ENCODE data around the gene AKAP8.
"Not testable (repeated sequence)": the region's sequence is repeated elsewhere in the genome, so short reads cannot be mapped to it uniquely, and the experiment has no call there.

The AKAP8 gene

DNA sequence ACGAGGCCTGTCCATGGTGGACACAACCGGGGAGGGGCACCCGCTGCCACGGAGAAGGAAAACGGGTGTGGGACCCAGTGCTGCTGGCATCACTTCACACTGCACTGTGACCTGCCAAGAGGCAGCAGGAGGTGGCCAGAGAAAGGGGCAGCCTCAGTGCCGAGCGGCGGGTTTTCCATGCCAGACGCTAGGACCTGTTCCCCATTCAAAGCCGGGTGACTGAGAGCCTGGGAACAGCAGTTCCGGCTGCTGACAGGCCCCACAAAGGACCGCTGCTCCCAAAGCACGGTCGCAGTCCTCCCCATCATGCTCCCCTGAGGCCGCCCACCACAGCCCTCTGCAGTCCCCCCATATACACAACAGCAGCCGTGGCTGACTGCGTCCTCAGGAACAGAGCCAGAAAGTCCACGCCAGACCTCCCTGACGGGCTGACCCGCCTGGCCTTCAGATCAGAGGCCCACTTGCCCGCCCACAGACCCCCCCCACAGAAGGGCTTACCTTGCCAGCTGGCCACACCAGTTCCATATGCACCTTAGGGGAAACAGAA, 5.4 kb downstream of the AKAP8 start:
- DNase-seq (ENCODE audit: low read depth in 2 of 2, low spot score in 1 of 2), result no peak

- DNase-seq (ENCODE audit: low read depth in 2 of 2, low spot score in 1 of 2), result no peak
Observed at GRCh38 chr19:15373644-15374043, 5.9 kb downstream of the AKAP8 start.

GRCh38 chr19:15372891-15373301, 6.7 kb downstream of the AKAP8 start:
- no peak for DNase-seq (ENCODE audit: low read depth in 2 of 2, low spot score in 1 of 2)

DNA sequence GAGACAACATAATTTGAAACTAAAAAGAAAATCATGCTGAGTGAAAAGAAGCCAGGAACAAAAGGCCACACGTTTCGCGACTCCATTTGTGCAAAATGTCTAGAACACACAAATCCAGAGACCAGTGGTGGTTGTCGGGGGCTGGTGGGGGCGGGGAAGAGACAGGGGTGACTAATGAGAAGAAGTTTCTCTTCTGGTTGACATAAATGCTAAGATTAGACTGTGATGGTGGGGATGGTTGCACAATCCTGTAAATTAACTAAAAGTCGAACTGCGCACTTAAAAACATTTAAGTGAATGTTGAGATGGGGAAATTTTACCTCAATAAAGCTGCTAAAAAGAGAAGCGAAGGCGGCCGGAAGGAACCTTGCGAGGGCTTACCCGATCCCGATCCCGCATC, 7.1 kb downstream of the AKAP8 start:
- DNase-seq (ENCODE audit: low read depth in 2 of 2, low spot score in 1 of 2), result no peak

DNA sequence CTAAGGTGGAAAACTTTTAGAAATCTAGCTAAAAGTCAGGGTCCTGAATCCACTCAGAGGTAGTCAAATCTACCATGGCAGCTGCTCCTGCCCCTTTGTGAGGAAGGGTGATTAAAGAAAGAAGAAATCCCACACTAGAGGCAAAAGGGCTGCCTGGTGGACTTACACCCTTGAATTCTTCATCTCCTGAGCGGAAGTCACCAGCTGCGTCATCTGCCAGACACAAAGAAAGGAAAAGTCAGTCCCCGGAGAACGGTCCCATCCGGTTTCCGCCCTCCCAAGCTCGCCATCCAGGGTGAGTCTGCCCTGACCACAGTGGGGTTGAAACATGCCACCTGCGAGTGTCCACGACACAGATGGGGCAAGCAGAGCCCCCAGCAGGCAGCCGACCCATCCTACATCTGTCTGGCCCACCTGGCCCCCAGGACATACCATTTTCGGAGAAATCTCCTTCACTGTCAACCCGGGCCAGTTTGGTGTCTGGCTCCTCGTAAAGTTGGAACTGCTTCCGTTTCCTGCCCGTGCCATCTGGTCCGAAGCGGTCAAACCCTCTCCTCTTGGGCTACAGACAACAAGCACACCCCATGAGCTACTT, 7.7 kb downstream of the AKAP8 start:
- no peak for DNase-seq (ENCODE audit: low read depth in 2 of 2, low spot score in 1 of 2)

- no peak for DNase-seq (ENCODE audit: low read depth in 2 of 2, low spot score in 1 of 2)
Observed at GRCh38 chr19:15371119-15371518, 8.5 kb downstream of the AKAP8 start.

- no peak for DNase-seq (ENCODE audit: low read depth in 2 of 2, low spot score in 1 of 2)
Observed at GRCh38 chr19:15369594-15369891, 10.0 kb downstream of the AKAP8 start.

DNA sequence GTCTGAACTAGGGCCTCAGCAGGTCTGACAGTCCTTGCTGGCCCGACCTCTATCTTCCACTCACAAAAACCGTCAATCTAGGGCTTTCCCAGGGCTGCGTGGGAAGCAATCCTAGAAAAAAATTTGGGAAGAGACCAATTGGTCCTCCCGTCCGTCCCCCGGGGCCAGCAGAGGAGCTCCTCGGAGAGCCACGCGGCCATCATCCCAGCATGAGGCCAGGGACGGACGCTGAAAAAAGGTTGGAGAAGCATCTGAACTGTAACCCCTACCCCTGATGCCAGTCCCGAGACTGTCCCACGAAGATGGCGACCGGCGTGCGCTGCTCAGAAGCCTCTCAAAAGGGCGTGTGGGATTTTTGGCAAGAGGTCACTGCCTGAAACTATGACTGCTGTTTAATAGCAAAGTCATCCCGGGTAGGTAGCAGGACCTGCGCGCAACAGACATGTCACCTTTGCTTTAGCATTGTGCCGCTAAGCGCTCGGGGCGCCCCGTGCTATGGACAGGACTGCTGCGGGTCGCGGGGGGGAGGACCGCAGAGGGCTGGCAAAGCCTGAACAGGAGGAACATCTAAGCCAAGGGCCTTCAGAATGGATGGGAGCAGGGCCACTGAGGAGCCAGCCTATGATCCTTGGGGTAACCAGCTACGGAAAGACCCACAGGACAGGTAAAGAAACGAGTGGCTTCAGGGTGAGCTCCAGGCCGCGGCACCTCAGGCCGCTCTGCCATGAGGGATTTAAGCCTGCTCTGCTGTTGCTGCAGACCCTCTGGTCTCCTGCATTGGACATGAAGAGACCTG, 10.6 kb downstream of the AKAP8 start:
- DNase-seq (ENCODE audit: low read depth in 2 of 2, low spot score in 1 of 2), result no peak

- DNase-seq (ENCODE audit: low read depth in 2 of 2, low spot score in 1 of 2), result no peak
Observed at GRCh38 chr19:15368051-15368632, 11.4 kb downstream of the AKAP8 start.

- DNase-seq (ENCODE audit: low read depth in 2 of 2, low spot score in 1 of 2), result no peak
Observed at GRCh38 chr19:15367439-15367838, 12.1 kb downstream of the AKAP8 start.

- DNase-seq (ENCODE audit: low read depth in 2 of 2, low spot score in 1 of 2), result no peak
Observed at GRCh38 chr19:15365264-15365663, 14.3 kb downstream of the AKAP8 start.

DNA sequence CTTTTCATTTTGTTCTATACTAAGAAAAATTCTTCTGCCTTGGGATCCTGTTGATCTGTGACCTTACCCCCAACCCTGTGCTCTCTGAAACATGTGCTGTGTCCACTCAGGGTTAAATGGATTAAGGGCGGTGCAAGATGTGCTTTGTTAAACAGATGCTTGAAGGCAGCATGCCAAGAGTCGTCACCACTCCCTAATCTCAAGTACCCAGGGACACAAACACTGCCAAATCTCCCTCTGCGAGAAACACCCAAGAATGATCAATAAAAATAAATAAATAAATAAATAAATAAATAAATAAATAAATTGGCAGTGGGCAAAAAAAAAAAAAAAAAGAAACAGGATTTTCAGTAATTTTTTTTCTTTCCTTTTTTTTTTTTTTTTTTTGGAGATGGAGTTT, 15.8 kb downstream of the AKAP8 start:
- not testable (repeated sequence) for DNase-seq (ENCODE audit: low read depth in 2 of 2, low spot score in 1 of 2)

DNA sequence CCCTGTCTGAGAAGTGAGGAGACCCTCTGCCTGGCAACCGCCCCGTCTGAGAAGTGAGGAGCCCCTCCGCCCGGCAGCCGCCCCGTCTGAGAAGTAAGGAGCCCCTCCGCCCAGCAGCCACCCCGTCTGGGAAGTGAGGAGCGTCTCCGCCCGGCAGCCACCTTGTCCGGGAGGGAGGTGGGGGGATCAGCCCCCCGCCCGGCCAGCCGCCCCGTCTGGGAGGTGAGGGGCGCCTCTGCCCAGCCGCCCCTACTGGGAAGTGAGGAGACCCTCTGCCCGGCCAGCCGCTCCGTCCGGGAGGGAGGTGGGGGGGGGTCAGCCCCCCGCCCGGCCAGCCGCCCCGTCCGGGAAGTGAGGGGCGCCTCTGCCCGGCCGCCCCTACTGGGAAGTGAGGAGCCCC, 16.5 kb downstream of the AKAP8 start:
- DNase-seq (ENCODE audit: low read depth in 2 of 2, low spot score in 1 of 2), result not testable (repeated sequence)

DNA sequence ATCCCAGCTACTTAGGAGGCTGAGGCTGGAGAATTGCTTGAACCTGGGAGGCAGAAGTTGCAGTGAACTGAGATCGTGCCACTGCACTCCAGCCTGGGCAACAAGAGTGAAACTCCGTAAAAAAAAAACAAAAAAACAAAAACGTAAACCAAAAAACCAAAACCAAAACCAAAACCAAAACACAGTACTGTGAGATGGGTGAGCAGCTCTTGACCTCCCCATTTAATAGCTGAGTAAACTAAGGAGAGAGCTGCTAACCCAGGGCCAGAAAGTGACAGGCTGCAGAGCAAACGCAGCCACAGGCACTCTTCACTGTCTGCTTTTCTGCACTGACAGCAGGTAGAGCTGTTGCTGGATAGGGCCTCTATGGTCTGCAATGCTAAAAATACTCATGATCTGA, 19.6 kb downstream of the AKAP8 start:
- not testable (repeated sequence) for DNase-seq (ENCODE audit: low read depth in 2 of 2, low spot score in 1 of 2)

- no peak for DNase-seq (ENCODE audit: low read depth in 2 of 2, low spot score in 1 of 2)
Observed at GRCh38 chr19:15358918-15359317, 20.7 kb downstream of the AKAP8 start.

DNA sequence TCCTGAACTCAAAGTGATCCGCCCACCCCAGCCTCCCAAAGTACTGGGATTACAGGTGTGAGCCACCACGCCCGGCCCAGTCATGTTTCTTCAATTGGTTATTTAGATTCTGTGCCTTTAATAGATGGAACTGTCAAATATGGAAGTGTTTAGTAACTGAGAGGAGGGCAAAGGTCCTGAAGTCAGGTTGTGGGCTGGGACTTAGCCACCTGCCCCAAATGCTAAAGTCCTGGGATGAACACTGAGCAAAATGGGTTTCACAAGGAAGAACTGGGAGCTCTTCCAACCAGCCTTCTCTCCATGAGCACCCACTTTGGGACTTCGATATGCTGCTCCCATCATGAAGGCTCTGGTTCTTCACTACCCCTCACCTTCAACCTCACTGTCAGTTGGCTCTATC, 21.7 kb downstream of the AKAP8 start:
- no peak for DNase-seq (ENCODE audit: low read depth in 2 of 2, low spot score in 1 of 2)

DNA sequence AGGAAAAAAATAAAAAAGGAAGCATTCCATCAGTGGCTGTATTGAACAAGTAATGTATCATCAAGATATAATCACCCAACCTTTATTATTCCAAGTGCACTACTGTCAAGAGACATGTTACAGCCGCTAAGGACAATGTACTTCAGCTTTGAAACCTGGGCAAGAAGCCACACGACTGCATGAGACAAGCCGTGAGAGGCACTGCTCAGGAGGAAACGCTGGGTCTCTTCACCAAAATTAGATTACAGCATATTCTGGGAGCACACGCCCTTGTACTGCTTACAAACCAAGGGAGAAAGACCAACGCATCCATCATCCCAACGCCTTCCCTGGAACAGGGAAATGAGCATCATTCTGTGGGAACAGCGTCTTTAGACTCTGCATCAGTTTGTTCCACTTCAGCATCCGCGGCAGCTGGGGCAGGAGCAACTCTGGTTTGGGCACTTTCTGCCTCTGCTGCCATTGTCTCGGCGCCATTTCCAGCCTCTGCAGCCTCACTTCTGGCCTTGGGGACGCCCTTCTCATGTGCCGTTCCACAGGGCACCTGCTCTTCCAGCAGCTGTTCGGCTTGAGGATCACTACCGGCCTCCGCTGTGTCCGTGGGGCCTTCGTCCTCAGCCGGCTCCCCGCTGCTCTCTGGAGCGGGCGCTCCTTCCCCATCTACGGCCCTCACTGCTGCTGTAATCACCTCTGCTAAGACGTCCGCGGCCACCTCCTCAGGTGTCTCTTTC, 24.9 kb downstream of the AKAP8 start:
- no peak for DNase-seq (ENCODE audit: low read depth in 2 of 2, low spot score in 1 of 2)

GRCh38 chr19:15353908-15354307, 25.7 kb downstream of the AKAP8 start:
- DNase-seq (ENCODE audit: low read depth in 2 of 2, low spot score in 1 of 2), result no peak

GRCh38 chr19:15352535-15352934, 27.1 kb downstream of the AKAP8 start:
- DNase-seq (ENCODE audit: low read depth in 2 of 2, low spot score in 1 of 2), result not testable (repeated sequence)

DNA sequence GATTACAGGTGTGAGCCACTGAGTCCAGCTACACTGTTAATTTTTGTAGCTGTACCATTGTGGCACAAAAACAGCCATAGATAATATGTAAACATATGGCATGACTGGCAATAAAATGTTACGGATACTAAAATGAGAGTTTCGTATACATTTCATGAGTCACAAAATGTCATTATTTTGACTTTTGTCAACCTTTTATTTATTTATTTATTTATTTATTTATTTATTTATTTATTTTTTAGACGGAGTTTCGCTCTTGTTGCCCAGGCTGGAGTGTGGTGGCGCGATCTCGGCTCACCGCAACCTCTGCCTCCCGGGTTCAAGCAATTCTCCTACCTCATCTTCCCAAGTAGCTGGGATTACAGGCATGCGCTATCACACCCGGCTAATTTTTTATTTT, 38.3 kb downstream of the AKAP8 start:
- not testable (repeated sequence) for DNase-seq (ENCODE audit: low read depth in 2 of 2, low spot score in 1 of 2)

GRCh38 chr19:15340086-15340485, 39.5 kb downstream of the AKAP8 start:
- no peak for DNase-seq (ENCODE audit: low read depth in 2 of 2, low spot score in 1 of 2)

- no peak for DNase-seq (ENCODE audit: low read depth in 2 of 2, low spot score in 1 of 2)
Observed at GRCh38 chr19:15337202-15337601, 42.4 kb downstream of the AKAP8 start.

All from stimulated activated CD8-positive, alpha-beta memory T cell treated with anti-CD3 and anti-CD28 coated beads, Interleukin-4, amount 100 ng/mL, for 1 hour (primary cell).